ENCODE measurements around the gene GABARAPL2. TPM values are rescaled to one million over a fixed set of nuclear protein-coding genes. Genes with fewer than 3 reads are reported as not detected.

GABARAPL2 gene
- total RNA-seq: 100 to 1,000 TPM in 2 of 3 donors, 10 to 100 TPM in 1; 81.4 to 110 (median 106) TPM
- long read RNA-seq, donor 1, transcript GABARAPL2-201 (4 exons, 1,002 nt): major isoform, 109 of 112 reads
- long read RNA-seq, donor 1, partial matches to known transcripts: 1 of 112 reads
- long read RNA-seq, donor 1, other reads (novel, unspliced or antisense): 1 of 112 reads
- long read RNA-seq, donor 2, transcript GABARAPL2-201 (4 exons, 1,002 nt): major isoform, 142 of 147 reads
- long read RNA-seq, donor 2, transcript GABARAPL2-204 (1 exons, 2,274 nt): minor isoform, 5 of 147 reads
- long read RNA-seq, donor 2, partial matches to known transcripts: 0 of 147 reads
- long read RNA-seq, donor 2, other reads (novel, unspliced or antisense): 0 of 147 reads

GRCh38 chr16:75566040-75566757, at the start of gene GABARAPL2:
Gene GABARAPL2, plus strand, starts transcription at chr16:75566379. Its CDS starts 108 bp downstream, at chr16:75566487.
- ATAC-seq (peak; percentile 93), DNase-seq (peak; percentile 90 to 94 (median 92))
- Histone ChIP-seq H3K9me3 (no peaks in the 10 kb centered on the region), H3K4me3 (peak within 1 kb of the TSS; percentile 85), H3K4me1 (ENCODE audit: low read depth) (peaks cover 18% of the 10 kb centered on the region), H3K36me3 (ENCODE audit: low read depth) (no peaks in the 10 kb centered on the region)
- no peak for TF ChIP-seq CTCF (IDR thresholded peaks at IDR 0.05)
- intact Hi-C loops (cut with DNase I, micrococcal nuclease): no loop called here

- Histone ChIP-seq H3K9me3 (no peaks in the 10 kb centered on the region), H3K36me3 (ENCODE audit: low read depth) (no peaks in the 10 kb centered on the region), H3K4me3 (no peak overlapping the region), H3K4me1 (ENCODE audit: low read depth) (no peaks in the 10 kb centered on the region)
- intact Hi-C loops (cut with DNase I, micrococcal nuclease): loop anchor here in 1 of 2 donors (10.0 kb wide), 1 partner anchor 54 kb away; the partner anchor contains the start of gene TMEM170A
- DNase-seq: no peak
- no peak for TF ChIP-seq CTCF (IDR thresholded peaks at IDR 0.05)
- no peak for ATAC-seq
Observed at GRCh38 chr16:75519175-75519574, 47.0 kb upstream of the GABARAPL2 start.

DNA sequence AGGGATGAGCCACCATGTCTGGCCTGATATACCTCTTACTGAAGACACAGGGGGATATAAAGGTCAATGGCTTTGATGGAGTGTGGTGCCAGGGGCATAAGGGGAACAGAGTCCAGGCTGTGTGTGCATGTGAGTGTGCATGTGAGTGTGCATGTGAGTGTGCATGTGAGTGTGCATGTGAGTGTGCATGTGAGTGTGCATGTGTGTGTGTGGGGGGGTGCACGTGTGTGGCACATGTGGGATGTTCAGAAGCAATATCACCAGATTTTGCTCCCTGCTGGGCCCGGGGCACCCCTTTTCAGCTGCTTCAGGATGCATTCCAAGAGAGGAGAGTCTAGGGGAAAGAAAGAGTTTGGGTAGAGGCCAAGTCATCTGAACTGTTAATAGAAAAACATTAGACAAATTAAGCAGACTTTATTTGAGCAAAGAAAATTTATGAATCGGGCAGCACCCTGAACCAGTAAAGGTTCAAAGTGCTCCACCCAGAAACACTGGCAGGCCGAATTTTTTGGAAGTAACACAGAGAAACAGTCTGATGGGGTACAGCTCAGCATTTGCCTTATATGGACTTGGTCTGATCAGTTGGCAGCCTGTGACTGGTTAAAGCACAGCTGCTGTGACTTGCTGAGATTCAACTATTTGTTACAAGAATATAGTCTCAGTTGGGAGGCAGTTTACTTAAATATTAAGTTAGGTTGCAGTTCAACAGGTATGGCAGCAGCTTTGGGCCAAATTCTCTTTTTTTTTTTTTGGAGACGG, 40.0 kb upstream of the GABARAPL2 start:
- H3K4me1 ChIP-seq (ENCODE audit: low read depth): peaks cover 4% of the 10 kb centered on the region
- no peak for TF ChIP-seq CTCF (IDR thresholded peaks at IDR 0.05)
- H3K4me3 ChIP-seq: no peak overlapping the region
- intact Hi-C loops (cut with DNase I, micrococcal nuclease): no loop called here
- ATAC-seq (no peak), DNase-seq (no peak)
- H3K36me3 ChIP-seq (ENCODE audit: low read depth): no peaks in the 10 kb centered on the region
- no peaks in the 10 kb centered on the region for H3K9me3 ChIP-seq

DNA sequence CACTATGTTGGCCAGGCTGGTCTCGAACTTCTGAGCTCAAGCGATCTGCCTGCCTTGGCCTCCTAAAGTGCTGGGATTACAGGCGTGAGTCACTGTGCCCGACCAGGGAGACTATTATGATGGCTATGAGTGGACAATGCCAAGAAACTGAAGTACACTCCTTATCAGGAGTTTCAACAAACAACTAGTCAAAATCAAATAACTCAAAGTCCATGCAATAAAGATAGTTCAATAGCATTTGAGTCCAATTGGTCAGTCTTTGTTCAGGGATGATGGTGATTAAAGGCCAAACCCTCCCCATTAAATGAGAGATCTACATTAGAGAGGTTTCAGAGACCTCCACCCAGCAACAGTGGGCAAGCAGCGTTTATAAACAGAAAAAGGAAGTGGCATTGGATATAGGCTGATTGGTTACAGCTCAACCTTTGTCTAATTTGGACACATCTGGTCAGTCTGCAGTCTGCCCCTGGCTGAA, 38.3 kb upstream of the GABARAPL2 start:
- Histone ChIP-seq H3K36me3 (ENCODE audit: low read depth) (no peaks in the 10 kb centered on the region), H3K4me3 (no peak overlapping the region), H3K9me3 (no peaks in the 10 kb centered on the region), H3K4me1 (ENCODE audit: low read depth) (peaks cover 4% of the 10 kb centered on the region)
- intact Hi-C loops (cut with DNase I, micrococcal nuclease): no loop called here
- TF ChIP-seq CTCF (IDR thresholded peaks at IDR 0.05): no peak
- ATAC-seq (peak; percentile 91), DNase-seq (peak; percentile 60 to 69 (median 63))

Data from mucosa of descending colon (tissue), 3 donors.